Fibroblast of lung (primary cell): ENCODE data around the gene BCLAF3.

Experiments used
- EZH2 ChIP-seq: IDR thresholded peaks from 2 replicates; pipeline ENCODE4 v1.5.1; 2012; ENCODE audit warnings: low read length, control low read depth, mild to moderate bottlenecking; ENCODE audit errors: missing control alignments
- TF ChIP-seq, protein P1 (sequence below), 2 donors: IDR thresholded peaks in 1 of 2; conservative IDR thresholded peaks in 1 of 2; 1 replicate in 1 of 2; 2 replicates in 1 of 2; pipeline ENCODE4 v1.5.1; 2011 to 2012; ENCODE audit warnings: low read length in 2 of 2, control low read depth in 1 of 2, inconsistent platforms in 1 of 2, low read depth in 1 of 2, mild to moderate bottlenecking in 1 of 2

DNA sequence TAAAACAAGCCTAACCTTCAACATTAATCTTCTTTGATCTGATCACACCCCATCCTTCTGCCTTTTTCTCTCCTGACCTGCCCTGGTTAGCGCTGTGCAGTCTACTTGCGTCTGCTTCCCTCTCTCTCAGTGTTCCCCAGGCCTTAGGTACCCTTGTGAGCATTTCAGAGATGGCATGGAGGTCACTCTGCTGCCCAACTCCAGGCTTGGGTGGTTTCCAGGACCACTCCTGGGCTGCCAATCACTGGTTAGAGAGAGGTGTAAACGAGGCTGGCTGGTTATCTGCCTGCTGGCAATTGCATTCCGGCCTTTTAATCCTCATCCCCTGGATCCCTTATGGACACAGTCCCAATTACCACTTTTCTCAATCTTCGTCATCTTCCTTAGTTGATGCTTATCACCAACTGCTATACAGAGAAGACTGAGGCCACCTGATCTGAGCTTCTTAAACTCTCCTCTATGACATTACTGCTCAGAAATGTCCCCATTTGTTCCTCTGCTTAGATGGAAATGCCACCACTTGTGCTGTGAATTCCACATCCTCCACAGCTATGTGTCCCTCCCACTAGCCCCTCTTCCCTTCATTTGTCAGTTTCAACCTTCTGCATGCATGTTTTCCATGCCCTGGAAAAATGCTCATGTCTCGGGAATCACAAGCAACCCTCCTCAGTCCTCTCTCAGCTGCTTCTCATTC is 29.0 kb upstream of the BCLAF3 start:
- TF ChIP-seq, protein P1, sequence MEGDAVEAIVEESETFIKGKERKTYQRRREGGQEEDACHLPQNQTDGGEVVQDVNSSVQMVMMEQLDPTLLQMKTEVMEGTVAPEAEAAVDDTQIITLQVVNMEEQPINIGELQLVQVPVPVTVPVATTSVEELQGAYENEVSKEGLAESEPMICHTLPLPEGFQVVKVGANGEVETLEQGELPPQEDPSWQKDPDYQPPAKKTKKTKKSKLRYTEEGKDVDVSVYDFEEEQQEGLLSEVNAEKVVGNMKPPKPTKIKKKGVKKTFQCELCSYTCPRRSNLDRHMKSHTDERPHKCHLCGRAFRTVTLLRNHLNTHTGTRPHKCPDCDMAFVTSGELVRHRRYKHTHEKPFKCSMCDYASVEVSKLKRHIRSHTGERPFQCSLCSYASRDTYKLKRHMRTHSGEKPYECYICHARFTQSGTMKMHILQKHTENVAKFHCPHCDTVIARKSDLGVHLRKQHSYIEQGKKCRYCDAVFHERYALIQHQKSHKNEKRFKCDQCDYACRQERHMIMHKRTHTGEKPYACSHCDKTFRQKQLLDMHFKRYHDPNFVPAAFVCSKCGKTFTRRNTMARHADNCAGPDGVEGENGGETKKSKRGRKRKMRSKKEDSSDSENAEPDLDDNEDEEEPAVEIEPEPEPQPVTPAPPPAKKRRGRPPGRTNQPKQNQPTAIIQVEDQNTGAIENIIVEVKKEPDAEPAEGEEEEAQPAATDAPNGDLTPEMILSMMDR (conservative IDR thresholded peaks at IDR 0.05 in 1 of 2, IDR thresholded peaks at IDR 0.05 in 1 of 2; ENCODE audit: low read depth in 1 of 2, low read length in 2 of 2), result no peak
- TF ChIP-seq EZH2, result no peak
